ENCODE data around the gene HRG.
"Not testable (repeated sequence)": the region's sequence is repeated elsewhere in the genome, so short reads cannot be mapped to it uniquely, and the experiment has no call there.

Gene HRG

DNA sequence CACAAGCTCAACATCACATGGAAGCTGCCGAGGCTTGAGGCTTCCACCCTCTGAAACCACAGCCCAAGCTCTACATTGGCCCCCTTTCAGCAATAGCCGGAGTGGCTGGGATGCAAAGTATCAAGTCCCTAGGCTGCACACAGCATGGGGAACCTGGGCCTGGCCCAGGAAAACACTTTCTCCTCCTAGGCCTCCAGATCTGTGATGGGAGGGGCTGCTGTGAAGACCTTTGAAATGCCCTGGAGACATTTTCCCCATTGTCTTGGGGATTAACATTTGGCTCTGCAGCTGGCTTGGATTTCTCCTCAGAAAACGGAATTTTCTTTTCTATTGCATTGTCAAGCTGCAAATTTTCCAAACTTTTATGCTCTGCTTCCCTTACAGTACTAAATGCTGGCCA, 18.2 kb downstream of the HRG start:
- no peak for DNase-seq

DNA sequence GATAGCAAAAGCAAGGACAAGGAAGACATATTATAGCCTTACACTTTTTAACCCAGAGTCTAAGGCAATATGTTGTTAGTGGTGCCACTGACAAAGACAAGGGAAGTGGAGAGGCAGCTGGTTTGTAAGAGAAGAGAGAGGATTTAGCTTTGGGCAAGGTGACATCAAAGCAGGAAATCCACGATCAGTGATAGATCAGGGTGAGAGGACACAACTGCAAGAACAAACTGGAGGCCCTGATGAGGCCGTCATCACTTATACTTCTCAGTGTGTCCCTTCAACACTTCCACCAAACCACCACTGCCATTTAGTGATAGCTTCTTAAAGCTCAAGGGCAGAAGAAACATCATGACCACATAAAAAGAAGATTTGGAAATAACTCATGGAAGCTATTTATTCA, 20.7 kb downstream of the HRG start:
- not testable (repeated sequence) for DNase-seq

DNA sequence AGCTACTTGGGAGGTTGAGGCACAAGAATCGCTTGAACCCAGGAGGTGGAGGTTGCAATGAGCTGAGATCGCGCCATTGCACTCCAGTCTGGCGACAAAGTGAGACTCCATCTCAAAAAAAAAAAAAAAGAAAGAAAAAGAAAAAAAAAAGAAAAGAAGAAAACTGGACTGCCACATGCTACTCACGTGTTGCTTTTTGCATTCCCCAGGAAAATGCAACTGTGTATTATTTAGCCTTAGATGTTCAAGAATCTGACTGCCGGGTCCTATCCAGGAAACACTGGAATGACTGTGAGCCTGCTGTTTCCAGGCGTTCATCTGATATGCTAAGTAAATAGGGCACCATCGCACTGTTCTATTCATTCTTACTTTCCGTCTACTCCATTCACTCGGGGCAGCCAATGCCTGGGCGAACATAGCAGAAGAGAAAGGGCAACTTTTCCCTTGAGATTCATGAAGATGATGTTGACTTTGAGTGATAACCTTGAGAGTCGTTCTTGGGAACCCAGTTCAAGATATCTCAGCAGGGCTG, 21.4 kb downstream of the HRG start:
- DNase-seq = no peak

DNA sequence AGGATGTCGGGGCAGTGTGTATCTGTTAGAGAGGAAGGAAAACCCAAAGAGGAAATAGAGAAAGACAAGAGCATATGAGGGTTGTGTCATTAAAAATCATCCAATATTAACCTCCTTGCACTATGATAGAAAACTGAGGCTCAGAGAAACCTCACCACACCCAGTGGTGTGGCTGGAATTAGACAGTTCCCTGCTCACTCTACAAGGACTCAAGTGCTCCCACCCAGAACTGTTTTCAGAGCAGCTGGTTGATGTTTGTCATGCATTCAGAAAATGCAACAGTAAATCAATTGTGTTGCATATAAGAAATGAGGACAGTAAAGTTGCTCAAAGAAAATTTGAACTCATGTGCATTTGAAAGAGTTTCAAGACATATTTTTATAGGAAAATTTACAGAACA, 24.5 kb downstream of the HRG start:
- not testable (repeated sequence) for DNase-seq

DNA sequence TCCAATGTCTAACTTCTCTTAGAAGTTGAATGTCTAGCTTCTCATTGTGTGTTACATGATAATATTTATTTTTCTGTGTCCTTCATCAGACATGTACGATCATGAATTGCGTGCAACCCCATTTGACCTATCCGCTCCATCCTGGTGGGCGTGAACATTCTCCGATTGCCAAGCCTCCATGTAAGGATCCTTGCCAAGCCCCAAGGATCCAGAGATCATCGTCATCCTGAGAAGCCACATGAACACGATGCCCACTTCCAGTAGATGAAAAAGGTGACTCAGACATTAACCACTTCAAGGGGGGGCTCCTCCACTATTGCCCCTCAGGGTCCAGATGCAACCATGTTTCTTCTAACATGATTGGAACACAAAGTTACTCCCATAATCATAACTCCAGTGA, 25.9 kb downstream of the HRG start:
- no peak for DNase-seq

DNA sequence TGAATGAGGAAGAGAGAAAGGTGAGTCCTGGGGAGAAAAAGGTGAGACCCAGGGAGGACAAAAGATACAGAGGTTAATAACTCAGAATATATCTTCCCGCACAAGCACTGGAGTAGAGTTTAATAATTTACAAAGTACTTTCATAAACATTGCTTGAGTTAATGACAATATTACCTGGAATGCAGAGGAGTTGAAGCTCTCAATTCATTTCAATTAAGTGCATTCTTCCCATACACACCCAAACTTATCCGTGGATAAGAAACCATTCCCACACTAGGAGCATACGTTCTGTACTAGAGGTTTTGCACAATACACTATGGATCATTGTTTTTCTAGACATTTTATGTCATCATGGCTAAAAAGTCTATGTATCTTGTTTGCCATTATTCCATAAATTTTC, 28.0 kb downstream of the HRG start:
- no peak for DNase-seq

DNA sequence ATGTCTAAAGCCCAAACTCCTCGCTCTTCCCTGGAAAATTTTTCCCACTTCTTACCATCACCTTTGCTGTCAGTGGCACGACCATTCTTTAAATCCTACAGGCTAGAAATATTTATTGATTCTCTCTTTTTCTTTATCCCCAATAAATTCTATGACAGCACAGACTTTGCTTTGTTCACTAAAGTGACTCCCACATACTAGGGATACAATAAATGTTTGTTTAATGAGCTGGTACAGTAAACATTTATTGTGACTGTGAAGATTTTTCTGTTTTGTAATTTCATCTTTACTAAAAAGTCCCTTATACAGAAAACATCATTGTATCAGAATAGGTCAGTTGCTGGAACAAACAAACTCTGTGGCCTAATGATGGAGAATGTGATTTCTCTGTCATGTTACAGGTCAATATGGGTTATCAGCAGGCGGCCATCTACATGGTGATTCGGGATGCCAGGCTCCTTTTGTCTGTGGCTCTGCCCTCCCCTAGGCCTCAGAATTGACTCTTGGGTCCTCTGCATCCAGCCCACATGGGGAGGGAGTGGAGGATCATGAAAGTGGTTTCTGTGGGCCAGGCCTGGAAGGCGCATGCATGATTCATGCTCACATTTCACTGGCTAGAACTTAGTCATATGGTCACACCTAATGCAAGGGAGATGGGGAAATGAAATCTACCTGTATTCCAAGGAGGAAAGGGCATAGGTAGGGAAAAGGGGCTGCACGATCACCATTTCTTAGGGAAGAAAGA, 28.6 kb downstream of the HRG start:
- DNase-seq = no peak

DNA sequence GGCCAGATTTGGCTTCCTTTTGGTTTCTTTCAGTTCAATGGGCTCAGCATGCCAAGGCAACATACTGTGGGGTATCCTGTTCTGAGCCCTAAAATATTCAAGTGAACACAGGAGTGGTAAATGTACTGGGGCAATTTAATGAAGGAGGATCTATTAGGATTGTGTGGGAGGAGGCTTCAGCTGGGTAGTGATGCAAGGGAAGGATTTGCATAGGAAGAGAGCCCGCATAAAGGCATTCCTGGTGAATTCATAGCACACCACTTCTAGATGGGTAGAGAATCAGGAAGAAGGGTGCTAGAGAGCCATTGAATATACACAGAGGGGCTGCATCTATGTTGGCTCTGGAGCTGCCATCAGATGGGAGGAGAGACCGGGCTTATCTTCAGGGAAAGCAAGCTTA, 30.7 kb downstream of the HRG start:
- DNase-seq = no peak

DNA sequence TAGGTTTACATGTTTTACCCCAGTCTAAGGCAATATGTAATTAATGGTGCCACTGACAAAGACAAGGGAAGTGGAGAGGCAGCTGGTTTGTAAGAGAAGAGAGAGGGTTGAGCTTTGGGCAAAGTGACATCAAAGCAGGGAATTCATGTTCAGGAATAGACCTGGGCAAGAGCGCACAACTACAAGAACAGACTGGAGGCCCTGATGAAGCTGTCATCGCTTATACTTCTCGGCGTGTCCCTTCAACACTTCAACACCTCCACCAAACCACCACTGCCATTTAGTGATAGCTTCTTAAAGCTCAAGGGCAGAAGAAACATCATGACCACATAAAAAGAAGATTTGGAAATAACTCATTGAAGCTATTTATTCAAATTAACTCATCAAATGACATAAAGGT, 31.7 kb downstream of the HRG start:
- DNase-seq = no peak

DNA sequence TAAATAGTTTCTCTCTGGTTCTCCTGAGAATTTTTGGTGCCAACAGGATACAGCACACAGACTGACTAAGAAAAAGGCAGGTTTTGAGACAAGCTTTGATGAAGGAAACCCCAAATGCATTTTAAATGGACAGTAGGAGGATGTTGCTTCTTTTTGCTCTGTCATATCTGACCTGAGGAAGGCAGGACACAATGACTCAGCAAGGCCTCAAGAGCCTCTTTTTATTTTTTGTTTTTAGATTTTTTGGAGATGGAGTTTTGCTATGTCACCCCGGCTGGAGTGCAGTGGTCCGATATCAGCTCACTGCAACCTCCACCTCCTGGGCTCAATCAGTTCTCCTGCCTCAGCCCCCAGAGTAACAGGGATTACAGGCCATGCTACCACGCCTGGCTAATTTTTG, 34.5 kb downstream of the HRG start:
- DNase-seq = no peak

DNA sequence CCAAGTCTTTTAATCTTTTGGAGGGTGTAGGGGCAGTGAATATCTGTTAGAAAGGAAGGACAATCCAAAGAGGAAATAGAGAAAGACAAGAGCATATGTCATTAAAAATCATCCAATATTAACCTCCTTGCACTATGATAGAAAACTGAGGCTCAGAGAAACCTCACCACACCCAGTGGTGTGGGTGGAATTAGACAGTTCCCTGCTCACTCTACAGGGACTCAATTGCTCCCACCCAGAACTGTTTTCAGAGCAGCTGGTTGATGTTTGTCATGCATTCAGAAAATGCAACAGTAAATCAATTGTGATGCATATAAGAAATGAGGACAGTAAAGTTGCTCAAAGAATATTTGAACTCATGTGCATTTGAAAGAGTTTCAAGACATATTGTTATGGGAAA, 36.6 kb downstream of the HRG start:
- DNase-seq = not testable (repeated sequence)

DNA sequence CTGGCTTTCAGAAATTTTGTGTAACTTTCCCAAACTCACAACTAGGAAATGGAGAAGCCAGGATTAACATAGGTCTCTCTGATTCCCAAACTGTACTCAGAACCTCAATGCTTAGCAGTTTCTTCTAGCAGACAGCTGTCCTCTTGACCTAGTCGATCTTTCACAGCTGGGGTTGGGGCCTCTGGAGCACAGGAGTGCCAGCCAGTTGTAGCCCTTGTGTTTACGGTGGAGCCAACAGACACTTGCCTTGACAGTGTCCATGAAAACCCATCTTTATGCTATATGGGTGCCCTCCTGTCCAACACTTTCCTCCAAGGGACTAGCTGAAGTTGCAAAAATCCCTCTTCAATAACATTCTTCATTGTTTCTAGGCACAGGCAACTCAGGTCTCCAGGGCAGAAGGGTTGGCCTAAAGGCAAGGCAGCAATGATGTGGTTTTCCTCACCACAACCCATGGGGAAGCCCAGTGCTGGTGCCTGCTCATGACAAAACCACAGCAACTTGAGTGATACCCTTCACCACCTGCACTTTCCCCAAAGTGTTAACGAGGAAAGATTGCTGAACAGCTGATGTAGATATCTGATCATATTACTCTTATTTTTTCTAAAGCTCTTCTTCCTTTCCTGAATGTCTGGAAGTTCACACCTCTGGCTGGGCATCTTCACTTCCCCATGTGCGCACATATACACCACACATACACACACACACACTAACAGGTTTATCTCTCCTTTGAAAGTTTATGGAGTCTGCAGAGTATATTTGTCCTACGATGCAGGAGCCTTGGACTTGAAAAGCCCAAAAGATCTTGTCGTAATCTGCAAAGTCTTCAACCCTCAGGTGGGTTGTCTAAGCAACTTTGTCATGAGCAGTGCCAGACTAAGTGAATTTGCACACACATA, 40.3 kb downstream of the HRG start:
- DNase-seq = no peak

DNA sequence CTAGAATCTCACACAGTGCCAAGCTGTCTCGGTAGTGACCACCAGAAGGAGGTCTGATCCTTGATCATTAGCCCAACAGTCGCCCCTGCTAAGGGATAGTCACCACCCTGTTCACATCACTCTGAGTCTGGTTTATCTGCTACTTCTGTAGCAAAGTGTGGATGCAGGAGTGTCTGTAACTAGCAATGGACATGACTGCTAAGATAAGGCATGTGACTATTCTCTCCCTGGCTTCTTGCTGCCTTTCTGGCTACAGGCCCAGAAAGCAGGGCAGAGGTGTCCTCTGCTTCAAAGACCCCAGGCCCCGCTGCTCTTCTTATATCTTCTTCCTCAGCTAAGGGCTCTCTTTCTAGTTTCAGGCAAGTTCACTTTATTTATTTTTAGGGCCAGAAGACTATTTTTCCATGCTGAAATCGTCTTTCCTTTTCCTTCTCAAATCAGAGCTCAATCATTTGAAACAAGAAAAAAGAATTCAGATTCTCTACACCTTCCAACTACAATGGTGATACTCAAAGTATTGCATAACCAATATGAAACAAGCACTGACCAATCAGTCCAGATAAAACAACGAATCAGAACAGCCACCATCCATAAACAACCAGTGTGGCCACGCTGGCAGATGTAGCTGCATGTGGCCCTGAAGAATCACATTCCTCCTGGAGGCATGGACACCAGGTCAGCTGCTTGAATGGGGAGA, 43.3 kb downstream of the HRG start:
- no peak for DNase-seq

DNA sequence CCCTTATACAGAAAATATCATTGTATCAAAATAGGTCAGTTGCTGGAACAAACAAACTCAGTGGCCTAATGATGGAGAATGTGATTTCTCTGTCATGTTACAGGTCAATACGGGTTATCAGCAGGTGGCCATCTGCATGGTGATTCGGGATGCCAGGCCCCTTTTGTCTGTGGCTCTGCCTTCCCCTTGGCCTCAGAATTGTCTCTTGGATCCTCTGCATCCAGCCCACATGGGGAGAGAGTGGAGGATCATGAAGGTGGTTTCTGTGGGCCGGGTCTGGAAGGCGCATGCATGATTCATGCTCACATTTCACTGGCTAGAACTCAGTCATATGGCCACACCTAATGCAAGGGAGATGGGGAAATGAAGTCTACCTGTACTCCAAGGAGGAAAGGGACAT, 44.9 kb downstream of the HRG start:
- not testable (repeated sequence) for DNase-seq

DNA sequence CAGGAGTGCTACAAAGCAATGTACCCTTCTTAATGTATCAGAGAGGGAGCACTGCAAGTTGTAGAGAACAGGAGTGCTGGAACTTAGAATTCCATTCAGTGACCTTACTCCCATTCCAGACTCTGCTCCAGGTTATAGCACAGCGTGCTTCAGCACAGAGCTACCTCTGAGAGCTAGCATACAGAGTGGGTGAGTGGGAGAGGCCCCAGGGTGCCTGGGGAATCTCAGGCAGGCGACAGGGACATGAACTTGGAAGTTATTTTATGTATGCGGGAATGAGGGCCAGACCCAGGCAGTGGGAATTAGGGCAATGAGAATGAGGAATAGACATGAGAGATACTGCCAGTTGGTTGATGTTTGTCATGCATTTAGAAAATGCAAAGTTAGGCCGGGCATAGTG, 47.7 kb downstream of the HRG start:
- DNase-seq = no peak

DNA sequence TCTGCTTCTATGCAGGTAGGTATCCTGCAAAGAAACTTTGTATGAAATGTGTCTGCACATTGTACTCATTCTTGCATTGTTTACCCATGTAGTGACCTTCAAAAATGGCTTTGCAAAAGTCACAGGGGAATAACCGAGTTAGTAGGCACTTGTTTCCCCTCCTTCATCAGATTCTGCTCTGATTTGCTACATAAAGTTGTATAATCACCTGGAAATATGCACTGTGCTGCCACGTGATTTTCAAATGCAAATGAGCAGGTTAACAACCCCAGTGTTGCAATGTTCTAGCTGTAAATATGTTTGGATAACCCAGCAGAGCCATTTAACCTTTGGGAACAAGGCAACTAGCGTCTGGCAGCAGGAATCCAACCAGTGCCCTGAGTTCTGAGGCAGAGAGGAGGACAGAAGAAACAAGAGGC, 51.2 kb downstream of the HRG start, which contains the start of gene KNG1:
Gene KNG1 (plus strand): TSS at position 321 of the 419 bp plus-strand sequence. CDS start 184 bp downstream, outside the sequence.
- no peak for DNase-seq

DNA sequence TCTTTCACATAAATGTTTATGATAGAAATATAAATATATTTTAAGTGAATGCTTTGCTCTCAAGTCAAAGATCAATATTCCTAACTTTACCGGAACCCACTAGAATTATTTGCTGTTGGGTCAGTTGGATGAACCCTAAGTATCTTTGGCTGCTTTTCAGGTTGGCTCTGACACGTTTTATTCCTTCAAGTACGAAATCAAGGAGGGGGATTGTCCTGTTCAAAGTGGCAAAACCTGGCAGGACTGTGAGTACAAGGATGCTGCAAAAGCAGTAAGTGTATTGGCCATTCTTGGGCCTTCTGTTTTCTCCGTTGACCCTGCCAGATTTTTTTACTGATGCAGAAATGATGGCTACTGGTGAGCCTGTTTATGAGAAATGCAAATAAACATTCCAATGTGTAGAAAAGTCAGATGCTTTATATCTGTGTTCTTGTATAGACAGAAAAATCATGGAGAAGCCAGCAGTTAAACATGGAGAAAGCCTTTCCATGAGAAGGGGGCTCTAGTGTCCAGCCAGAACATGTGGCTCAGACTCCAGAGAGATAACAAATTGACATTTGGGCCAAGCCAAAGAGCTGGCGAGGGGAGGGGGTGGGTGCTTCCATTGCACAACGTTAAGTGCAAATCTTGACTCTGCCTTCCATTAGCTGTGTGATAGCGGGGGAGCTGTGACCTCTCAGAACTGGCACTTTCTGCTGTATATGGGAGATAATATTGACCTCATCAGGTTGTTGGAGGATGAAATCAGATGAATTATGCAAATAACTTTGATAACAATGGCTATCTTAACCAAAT, 54.3 kb downstream of the HRG start:
- no peak for DNase-seq

DNA sequence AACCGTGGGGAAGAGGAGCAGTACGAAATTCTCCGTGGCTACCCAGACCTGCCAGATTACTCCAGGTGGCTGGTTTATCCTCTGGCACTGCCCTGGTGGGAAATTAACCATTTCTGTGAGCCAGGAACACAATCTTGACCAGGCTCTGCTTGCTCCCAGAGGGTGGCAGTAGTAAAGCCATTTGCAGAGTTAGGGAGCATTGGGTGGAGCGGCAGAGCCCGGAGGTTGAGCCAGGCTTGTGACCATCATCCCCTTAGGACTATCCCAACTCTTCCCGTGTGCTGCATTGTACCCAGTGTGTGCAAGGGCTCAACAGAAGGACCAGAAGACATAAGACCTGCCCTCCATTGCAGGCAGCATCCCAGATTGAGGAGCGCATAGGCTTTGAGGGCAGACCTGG, 56.6 kb downstream of the HRG start:
- no peak for DNase-seq

DNA sequence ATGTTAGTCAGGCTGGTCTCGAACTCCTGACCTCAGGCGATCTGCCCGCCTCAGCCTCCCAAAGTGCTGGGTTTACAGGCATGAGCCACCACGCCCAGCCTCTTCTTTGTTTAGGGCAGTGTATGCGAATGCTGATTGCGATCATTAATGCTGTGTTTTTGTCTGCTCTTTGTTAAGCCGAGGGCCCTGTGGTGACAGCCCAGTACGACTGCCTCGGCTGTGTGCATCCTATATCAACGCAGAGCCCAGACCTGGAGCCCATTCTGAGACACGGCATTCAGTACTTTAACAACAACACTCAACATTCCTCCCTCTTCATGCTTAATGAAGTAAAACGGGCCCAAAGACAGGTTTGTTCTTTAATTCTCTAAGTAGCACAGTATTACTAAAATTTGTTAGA, 59.1 kb downstream of the HRG start:
- no peak for DNase-seq
